Measurements from ENCODE around the gene PSMF1. TPM values are rescaled to one million over a fixed set of nuclear protein-coding genes. Genes with fewer than 3 reads are reported as not detected.

Gene PSMF1
- total RNA-seq, 1 donor from 2014 or later = 133 TPM

DNA sequence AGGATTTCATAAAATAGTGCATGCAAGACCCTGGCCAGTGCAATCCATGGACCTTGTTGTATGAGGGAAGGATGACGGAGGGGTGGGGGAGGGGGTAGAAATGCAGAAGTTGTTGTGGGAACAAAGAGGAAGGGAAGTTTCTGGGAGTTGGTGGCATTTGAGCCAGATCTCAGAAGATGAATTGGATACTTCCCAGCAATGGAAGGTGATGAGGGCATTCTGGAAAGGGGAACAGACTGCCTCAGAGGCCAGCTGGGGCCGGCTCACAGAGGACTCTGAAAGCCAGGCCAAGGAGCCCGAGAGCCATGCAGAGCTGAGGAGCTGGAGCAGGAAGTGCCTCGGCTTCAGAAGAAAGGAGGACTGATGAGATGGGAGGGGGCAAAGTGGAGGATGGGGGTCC, 63.7 kb downstream of the PSMF1 start:
- Histone ChIP-seq H3K27me3 (no peaks in the 10 kb centered on the region), H3K4me1 (no peaks in the 10 kb centered on the region), H3K36me3 (no peaks in the 10 kb centered on the region), H3K4me3 (no peak overlapping the region), H3K27ac (no peak overlapping the region), H3K9me3 (no peaks in the 10 kb centered on the region)
- ATAC-seq (peak; percentile 7), DNase-seq (no peak)
- intact Hi-C loops (cut with DNase I) = no loop called here
- TF ChIP-seq, protein P1, sequence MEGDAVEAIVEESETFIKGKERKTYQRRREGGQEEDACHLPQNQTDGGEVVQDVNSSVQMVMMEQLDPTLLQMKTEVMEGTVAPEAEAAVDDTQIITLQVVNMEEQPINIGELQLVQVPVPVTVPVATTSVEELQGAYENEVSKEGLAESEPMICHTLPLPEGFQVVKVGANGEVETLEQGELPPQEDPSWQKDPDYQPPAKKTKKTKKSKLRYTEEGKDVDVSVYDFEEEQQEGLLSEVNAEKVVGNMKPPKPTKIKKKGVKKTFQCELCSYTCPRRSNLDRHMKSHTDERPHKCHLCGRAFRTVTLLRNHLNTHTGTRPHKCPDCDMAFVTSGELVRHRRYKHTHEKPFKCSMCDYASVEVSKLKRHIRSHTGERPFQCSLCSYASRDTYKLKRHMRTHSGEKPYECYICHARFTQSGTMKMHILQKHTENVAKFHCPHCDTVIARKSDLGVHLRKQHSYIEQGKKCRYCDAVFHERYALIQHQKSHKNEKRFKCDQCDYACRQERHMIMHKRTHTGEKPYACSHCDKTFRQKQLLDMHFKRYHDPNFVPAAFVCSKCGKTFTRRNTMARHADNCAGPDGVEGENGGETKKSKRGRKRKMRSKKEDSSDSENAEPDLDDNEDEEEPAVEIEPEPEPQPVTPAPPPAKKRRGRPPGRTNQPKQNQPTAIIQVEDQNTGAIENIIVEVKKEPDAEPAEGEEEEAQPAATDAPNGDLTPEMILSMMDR (IDR thresholded peaks at IDR 0.05) = no peak

DNA sequence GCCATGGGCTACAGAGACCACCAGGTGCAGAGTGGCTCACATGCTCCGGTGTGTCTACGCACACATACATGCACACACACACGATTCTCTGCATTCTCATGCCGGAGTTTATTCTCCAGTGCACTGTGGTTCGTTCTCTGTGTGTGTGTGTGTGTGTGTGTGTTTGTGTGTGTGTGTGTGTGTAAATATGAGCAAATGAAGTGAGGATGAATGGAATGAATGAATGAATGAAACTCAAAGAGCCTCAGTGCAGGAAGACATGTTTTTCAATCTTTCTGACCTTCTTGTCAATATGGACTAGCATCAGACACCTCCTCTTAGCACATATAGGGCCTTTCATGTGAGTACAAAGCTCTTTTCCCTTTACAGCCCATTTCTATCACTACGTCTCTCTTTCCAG, 64.8 kb downstream of the PSMF1 start:
- TF ChIP-seq, protein P1 (IDR thresholded peaks at IDR 0.05) = no peak
- no peaks in the 10 kb centered on the region for H3K27me3 ChIP-seq
- H3K4me1 ChIP-seq = no peaks in the 10 kb centered on the region
- H3K9me3 ChIP-seq = no peaks in the 10 kb centered on the region
- no peak overlapping the region for H3K4me3 ChIP-seq
- no peak for DNase-seq
- intact Hi-C loops (cut with DNase I) = no loop called here
- no peak for ATAC-seq
- H3K36me3 ChIP-seq = no peaks in the 10 kb centered on the region
- no peak overlapping the region for H3K27ac ChIP-seq

- H3K4me3 ChIP-seq = peak overlapping the region; percentile 53
- ATAC-seq (no peak), DNase-seq (no peak)
- no peaks in the 10 kb centered on the region for H3K36me3 ChIP-seq
- intact Hi-C loops (cut with DNase I) = no loop called here
- TF ChIP-seq, protein P1 (IDR thresholded peaks at IDR 0.05) = no peak
- no peaks in the 10 kb centered on the region for H3K27me3 ChIP-seq
- no peak overlapping the region for H3K27ac ChIP-seq
- no peaks in the 10 kb centered on the region for H3K4me1 ChIP-seq
- H3K9me3 ChIP-seq = no peaks in the 10 kb centered on the region
Measured at GRCh38 chr20:1184260-1184637, 65.8 kb downstream of the PSMF1 start.

- ATAC-seq = peak; percentile 14
- Histone ChIP-seq H3K9me3 (no peaks in the 10 kb centered on the region), H3K4me3 (peak within 1 kb of the TSS; percentile 53), H3K4me1 (no peaks in the 10 kb centered on the region), H3K27ac (no peak within 1 kb of the TSS), H3K36me3 (no peaks in the 10 kb centered on the region), H3K27me3 (no peaks in the 10 kb centered on the region)
- intact Hi-C loops (cut with DNase I) = no loop called here
- TF ChIP-seq, protein P1 (IDR thresholded peaks at IDR 0.05) = no peak
- no peak for DNase-seq
Measured at GRCh38 chr20:1184638-1185315, 66.4 kb downstream of the PSMF1 start, which contains the start of gene TMEM74B. TMEM74B (minus strand) TSS chr20:1184981; CDS start chr20:1183801, 1,180 bp downstream.

- intact Hi-C loops (cut with DNase I) = no loop called here
- no peaks in the 10 kb centered on the region for H3K4me1 ChIP-seq
- H3K9me3 ChIP-seq = no peaks in the 10 kb centered on the region
- ATAC-seq (peak; percentile 23), DNase-seq (no peak)
- H3K27me3 ChIP-seq = no peaks in the 10 kb centered on the region
- no peak overlapping the region for H3K27ac ChIP-seq
- TF ChIP-seq, protein P1 (IDR thresholded peaks at IDR 0.05) = no peak
- peak overlapping the region; percentile 53 for H3K4me3 ChIP-seq
- no peaks in the 10 kb centered on the region for H3K36me3 ChIP-seq
Measured at GRCh38 chr20:1185316-1185741, 66.9 kb downstream of the PSMF1 start.

Data from upper lobe of right lung (tissue), 1 donor.